ENCODE results near the gene KHDC1L.
"Not testable (repeated sequence)": the region's sequence is repeated elsewhere in the genome, so short reads cannot be mapped to it uniquely, and the experiment has no call there.

Gene KHDC1L

DNA sequence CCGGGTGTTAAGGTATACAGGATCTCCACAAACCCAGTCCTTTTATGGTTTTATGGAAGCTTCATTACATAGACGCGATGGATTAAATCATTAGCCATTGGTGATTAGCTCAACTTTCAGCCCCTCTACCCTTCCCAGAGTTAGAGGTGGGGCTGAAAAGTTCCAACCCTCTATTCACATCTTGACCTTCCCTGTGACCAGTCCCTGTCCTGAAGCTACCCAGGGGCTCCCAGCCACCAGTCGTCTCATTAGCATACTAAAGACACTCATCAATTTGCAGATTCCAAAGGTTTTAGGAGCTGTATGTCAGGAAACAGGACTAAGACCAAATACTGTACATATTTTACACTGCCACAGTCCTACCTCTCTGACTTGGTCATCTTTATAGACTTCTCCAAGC lies 21.0 kb downstream of the KHDC1L start:
- DNase-seq (ENCODE audit: low read depth) = no peak

DNA sequence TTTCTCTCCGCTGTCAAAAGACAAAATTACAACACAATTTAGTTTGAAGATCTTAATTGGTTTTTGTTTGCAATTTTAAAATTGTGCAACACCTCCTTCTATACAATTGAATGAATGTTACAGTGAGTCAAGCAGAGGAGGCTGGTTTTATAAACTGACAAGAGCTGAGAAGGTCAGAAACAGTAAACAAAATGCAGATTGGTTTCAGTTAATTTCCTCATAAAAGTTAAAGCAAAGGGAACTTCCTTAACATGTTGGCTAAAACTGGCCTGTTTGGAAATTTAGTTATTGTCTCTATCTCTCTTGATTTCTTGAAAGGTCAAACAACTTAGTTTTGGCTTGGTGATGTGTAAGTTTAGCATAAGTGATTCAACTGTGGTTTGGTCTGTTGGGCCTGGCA lies 22.2 kb downstream of the KHDC1L start:
- DNase-seq (ENCODE audit: low read depth) = no peak

GRCh38 chr6:73200735-73201134 lies 24.6 kb downstream of the KHDC1L start:
- no peak for DNase-seq (ENCODE audit: low read depth)

DNA sequence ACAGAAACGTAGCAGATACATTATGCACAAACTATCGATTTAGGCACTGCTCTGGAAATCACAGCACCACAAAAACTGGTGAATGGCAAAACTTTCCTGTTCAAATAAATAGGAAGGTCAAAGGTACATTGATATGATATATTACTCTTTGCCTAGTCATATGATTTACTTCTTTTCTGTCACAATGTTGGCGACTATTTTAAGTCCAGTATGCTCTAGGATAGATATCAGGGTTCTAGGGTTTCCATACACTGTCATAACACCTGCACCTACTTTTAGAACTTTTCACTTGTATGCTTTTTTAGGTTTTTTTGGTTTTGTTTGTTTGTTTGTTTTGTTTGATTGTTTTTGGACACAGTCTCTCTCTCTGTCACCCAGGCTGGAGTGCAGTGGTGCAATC lies 25.0 kb downstream of the KHDC1L start:
- DNase-seq (ENCODE audit: low read depth) = no peak

DNA sequence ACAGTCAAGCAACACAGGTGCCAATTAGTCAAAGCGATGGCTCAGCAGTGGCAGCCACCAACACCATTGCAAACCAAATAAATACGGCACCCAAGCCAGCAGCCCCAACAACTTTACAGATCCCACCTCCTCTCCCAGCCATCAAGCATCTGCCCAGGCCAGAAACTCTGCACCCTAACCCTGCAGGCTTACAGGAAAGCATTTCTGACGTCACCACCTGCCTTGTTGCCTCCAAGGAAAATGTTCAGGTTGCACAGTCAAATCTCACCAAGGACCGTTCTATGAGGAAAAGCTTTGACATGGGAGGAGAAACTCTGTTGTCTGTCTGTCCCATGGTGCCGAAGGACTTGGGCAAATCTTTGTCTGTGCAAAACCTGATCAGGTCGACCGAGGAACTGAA lies 30.6 kb downstream of the KHDC1L start:
- DNase-seq (ENCODE audit: low read depth) = no peak

DNA sequence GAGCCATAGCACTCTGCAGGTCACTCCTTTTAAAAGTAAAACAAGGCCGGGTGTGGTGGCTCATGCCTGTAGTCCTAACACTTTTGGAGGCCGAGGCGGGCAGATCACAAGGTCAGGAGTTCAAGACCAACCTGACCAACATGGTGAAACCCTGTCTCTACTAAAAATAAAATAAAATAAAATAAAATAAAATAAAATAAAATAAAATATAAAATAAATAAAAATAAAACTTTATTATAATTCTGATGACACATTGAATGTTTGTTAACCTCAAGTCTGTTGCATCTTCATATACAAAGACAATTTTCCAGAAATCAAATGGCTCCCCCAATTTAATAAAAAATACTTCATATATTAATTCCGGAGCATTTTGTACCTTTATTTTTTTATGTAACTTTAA lies 32.0 kb downstream of the KHDC1L start:
- not testable (repeated sequence) for DNase-seq (ENCODE audit: low read depth)

DNA sequence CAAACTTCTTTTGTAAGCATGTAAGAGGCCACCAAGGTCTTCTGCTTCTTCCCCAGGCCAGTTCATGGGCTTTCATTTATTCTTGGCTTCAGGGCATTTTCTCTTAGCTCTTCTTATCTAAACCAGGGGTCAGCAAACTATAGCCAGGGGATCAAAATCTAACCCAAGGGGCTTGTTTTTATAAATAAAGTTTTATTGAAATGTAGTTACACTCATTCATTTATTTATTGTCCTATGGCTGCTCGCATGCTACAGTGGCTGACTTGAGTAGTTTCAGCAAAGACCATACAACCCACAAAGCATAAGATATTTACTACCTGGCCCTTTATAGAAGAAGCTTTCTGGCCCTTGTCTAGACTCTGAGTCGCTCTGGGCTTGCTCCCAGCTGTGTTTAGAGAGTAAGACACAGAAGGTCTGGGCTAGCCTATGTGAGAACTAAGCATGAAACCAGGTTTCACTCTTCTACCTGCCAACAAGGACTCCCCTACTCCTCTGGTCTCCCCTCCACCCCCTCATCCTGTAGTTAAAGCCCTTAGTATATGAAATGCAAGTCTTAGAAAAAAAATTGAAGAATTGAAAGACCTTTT lies 43.2 kb downstream of the KHDC1L start:
- DNase-seq (ENCODE audit: low read depth) = no peak

- no peak for DNase-seq (ENCODE audit: low read depth)
Observed at GRCh38 chr6:73180763-73181619, 44.3 kb downstream of the KHDC1L start.

- DNase-seq (ENCODE audit: low read depth) = no peak
Observed at GRCh38 chr6:73180076-73180738, 45.1 kb downstream of the KHDC1L start.

GRCh38 chr6:73177221-73177944 lies 47.9 kb downstream of the KHDC1L start:
- no peak for DNase-seq (ENCODE audit: low read depth)

- DNase-seq (ENCODE audit: low read depth) = no peak
Observed at GRCh38 chr6:73176057-73176456, 49.2 kb downstream of the KHDC1L start.

DNA sequence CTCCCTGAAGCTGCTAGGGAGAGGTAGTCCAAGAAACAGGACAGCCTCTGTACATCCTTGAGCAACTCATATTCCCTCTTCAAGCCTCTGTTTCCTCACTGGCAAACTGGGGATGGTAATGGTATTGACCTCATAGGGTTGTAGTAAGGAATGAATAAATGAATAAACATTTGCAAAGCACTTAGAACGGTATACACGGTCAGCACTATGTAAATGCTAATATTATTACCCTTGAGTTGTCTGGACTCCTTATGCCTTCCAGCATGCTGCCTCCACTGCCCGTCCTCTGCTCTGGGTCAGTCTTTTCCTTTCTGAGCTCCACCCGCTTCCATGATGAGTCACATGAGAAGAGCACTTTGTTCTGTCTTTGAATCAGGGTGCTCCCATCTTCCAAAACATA lies 50.6 kb downstream of the KHDC1L start:
- DNase-seq (ENCODE audit: low read depth) = no peak

Data from stimulated activated CD8-positive, alpha-beta memory T cell treated with anti-CD3 and anti-CD28 coated beads, Interleukin-4, amount 100 ng/mL, for 24 hours (primary cell).